ENCODE measurements around the gene TASOR2. TPM values are rescaled to one million over a fixed set of nuclear protein-coding genes. Genes with fewer than 3 reads are reported as not detected.

The TASOR2 gene
- total and polyA plus RNA-seq, 11 donors, result 9.6 to 47.2 (median 32.9) TPM

DNA sequence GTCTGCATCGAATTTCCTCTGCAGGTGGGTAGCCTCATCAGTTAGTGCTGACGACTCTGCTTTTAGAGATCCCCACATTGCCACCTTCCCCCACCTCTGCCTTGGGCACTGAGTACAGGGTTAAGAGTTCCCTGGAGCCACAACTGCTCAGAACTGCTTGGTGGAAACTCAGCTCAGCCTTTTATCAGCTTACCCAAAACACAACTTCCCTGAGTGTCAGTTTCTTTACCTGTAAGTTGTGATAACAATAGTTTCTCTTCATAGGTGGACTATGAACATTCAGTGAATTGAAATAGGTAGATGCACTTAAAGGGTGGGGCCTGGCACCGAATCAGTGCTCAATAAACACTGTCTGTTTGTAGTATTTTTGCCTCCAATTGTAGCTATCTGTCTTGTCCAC, 29.5 kb upstream of the TASOR2 start:
- TF ChIP-seq, protein P1, sequence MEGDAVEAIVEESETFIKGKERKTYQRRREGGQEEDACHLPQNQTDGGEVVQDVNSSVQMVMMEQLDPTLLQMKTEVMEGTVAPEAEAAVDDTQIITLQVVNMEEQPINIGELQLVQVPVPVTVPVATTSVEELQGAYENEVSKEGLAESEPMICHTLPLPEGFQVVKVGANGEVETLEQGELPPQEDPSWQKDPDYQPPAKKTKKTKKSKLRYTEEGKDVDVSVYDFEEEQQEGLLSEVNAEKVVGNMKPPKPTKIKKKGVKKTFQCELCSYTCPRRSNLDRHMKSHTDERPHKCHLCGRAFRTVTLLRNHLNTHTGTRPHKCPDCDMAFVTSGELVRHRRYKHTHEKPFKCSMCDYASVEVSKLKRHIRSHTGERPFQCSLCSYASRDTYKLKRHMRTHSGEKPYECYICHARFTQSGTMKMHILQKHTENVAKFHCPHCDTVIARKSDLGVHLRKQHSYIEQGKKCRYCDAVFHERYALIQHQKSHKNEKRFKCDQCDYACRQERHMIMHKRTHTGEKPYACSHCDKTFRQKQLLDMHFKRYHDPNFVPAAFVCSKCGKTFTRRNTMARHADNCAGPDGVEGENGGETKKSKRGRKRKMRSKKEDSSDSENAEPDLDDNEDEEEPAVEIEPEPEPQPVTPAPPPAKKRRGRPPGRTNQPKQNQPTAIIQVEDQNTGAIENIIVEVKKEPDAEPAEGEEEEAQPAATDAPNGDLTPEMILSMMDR (IDR thresholded peaks at IDR 0.05), result no peak
- TF ChIP-seq POLR2A (IDR thresholded peaks at IDR 0.05), result no peak
- no peaks in the 10 kb centered on the region for H3K27me3 ChIP-seq
- peaks cover 0 to 17% (median 8%) of the 10 kb centered on the region in 9 donors for H3K36me3 ChIP-seq
- 70 to 82% (median 77%) methylated on average over 3 of the region's 3 CpGs for WGBS, 4 donors
- DNase-seq (no peak), ATAC-seq (no peak)
- H3K4me3 ChIP-seq, result no peak overlapping the region
- H3K27ac ChIP-seq, result no peak overlapping the region
- intact Hi-C loops (cut with DNase I), result no loop called here
- H3K4me1 ChIP-seq, result peaks cover 0 to 11% (median 0%) of the 10 kb centered on the region in 12 donors
- H3K9me3 ChIP-seq, result no peaks in the 10 kb centered on the region

DNA sequence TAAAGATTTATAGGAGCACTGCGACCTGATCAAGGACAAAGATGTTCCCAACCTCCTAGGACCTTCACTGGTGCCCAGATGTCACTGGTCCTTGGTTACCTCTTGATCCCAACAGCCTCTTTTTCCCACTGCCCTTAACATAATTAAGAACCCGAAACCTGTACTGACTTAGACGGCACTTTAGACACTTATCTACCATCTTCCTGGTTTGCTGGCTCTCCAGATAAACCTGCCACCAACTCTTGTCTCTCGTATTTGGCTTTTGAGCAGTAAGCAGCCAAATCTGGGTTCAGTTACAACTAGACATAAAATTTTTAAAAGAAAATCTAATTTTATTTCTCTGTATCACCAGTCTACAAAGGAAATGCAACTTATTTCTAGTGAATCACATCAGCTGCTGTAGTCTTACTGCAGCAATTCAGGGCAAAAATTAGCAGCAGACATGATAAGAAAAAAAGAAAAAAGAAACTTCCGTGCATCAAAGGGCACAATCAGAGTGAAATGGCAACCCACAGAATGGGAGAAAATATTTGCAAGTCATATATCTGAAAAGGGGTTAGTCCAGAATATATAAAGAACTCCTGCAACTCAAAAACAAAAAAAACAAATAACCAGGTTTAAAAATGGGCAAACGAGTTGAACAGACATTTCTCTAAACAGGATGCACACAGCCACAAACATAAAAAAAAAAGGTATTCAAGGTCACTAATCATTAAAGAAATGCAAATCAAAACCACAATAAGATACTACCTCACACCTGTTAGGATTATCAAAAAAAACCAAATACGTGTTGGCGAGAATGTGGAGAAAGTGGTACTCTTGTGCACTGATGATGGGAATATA, 27.7 kb upstream of the TASOR2 start:
- H3K27me3 ChIP-seq, result no peaks in the 10 kb centered on the region
- H3K9me3 ChIP-seq, result no peaks in the 10 kb centered on the region
- ATAC-seq (no peak), DNase-seq (no peak)
- WGBS, 4 donors, result 86 to 87% (median 87%) methylated on average over 8 of the region's 8 CpGs
- TF ChIP-seq POLR2A (IDR thresholded peaks at IDR 0.05), result no peak
- TF ChIP-seq, protein P1 (IDR thresholded peaks at IDR 0.05), result no peak
- no peak overlapping the region for H3K4me3 ChIP-seq
- H3K27ac ChIP-seq, result no peak overlapping the region
- H3K4me1 ChIP-seq, result peaks cover 0 to 14% (median 0%) of the 10 kb centered on the region in 12 donors
- peaks cover 0 to 7% (median 0%) of the 10 kb centered on the region in 9 donors for H3K36me3 ChIP-seq
- intact Hi-C loops (cut with DNase I), result no loop called here

DNA sequence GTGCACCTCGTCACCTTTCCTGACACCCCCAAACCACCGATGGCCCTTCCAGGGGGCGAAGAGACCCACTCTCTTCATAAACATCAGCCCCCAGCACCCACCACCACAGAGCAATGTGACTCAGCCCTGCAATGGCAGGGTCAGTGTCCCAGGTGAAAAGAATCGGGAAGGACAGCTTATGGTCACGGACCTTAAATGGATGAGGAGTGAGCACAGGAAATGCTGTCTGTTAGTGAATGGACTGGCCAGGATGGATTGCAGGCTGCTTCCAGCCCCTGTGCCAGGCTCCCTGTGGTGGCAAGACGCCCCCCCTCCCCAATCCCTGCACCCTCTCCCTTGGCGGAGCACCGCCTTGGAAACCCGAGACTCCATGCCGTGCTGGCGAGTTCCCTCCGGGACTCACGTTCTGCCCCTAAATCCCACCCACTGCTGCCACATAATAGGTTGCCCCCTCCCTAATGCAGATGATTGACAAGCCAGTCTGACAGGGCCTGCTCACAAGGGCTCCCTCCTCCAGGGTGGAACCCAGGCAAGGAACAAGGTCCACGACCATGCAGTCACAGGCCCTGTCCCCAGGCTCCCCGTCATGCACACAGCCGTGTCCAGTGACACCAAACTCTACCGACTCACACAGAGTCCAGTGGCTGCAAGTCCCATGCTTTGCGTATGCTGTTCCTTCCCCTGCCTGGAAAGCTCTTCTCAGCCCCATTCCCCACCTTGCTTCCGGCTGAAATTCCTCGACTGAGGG, 25.6 kb upstream of the TASOR2 start:
- Histone ChIP-seq H3K4me1 (peaks cover 0 to 14% (median 0%) of the 10 kb centered on the region in 12 donors), H3K4me3 (no peak overlapping the region), H3K27ac (no peak overlapping the region), H3K27me3 (no peaks in the 10 kb centered on the region), H3K9me3 (no peaks in the 10 kb centered on the region), H3K36me3 (peaks cover 0 to 6% (median 0%) of the 10 kb centered on the region in 9 donors)
- no peak for TF ChIP-seq POLR2A (IDR thresholded peaks at IDR 0.05)
- TF ChIP-seq, protein P1 (IDR thresholded peaks at IDR 0.05), result no peak
- ATAC-seq (no peak), DNase-seq (peak in 1 of 5 donors; percentile 7)
- 85 to 89% (median 87%) methylated on average over 19 to 20 of the region's 20 CpGs for WGBS, 4 donors
- intact Hi-C loops (cut with DNase I), result no loop called here
